Measurements from ENCODE around the gene ALK.

The ALK gene

GRCh38 chr2:29518646-29519337, 402.6 kb downstream of the ALK start:
- no peak for DNase-seq

DNA sequence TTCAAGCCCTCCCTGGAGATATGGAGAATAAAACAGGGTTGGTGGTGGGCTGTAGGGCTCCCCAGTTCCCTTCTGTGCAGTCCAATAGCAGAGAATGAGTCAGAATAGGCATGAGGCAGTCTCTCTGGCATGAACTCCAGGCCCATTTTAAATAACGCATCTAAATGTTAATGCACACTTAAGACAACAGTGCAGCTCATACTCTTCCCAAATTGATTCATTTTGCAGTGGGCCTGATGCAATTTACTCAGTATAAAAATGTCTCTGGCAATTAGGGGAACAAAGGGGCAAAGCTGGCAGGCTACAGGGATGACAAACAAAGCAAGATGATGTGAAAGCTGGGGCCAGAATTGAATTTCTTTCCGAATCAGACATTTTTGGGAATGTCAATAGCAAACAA, 403.4 kb downstream of the ALK start:
- DNase-seq = no peak

DNA sequence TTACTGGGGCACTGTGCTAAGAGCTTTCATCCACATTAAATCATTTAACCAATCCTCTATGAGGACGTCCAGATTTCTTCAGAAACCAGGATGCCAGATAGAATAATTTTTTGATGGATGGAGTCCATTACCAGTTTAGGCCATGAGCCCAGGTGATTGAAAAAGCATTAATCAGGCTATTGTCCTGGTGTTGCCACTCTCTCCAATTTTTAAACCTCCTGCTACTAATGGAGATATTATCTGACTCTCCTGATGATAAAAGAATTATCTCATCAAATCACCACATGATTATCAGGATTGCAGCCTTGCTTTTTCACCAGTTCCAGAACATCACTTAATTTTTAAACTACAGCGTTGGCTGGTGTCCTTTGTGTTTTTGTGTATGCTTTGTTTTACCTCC, 404.0 kb downstream of the ALK start:
- DNase-seq = no peak

DNA sequence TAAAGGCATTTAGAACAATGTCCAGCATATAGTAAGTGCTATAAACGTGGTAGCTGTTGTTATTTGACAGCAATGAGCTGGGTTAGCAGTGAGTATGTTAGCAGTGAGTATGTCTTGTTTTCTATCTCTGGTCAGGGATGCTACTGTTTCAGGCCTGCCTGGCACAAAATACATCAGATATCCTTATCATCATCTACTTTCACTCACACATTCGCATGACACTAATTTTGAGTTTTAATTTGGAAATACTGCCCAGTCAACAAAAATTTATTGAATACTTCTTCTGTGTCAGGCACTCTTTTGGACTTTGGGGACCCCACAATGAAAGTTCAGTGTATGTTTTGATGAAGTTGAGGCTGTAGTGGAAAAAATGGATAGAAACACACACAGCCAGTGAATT, 404.6 kb downstream of the ALK start:
- DNase-seq = no peak

- no peak for DNase-seq
Measured at GRCh38 chr2:29509878-29510277, 411.5 kb downstream of the ALK start.

DNA sequence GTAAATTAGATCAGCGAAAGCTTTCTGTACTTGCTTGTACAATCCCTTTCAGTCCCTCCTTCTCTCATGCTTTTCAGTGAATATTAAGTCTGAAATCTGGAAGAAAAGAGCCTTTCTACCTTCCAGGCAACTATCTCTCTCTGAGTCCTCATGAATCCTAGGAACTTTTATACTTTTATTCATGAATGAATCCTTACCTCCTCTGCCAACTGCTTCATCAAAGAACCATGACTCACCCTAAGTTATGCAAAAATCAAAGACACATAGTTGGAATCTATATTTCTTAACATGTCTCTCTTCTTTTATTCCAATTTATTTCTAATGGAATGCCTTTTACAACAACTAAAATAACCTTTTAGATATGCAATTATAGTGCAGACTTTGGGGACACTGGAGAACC, 412.0 kb downstream of the ALK start:
- no peak for DNase-seq

DNA sequence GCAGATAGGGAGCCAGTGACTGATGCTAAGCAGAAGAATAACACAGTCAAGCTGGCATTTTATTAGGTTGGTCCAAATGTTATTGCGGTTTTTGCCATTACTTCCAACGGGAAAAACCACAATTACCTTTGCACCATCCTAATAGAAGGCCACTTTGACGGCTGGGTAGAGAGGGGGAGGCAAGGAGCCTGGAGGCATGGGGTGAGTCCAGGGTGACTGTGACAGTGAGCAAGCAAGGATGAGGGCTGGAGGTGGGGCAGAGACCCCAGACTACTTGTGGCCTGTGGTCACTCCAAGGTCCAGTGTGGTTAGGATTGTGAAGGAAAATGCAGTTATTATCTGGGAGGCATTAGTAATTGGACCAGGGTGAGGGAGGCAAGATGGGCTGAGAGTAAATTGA, 416.6 kb downstream of the ALK start:
- DNase-seq = no peak

- no peak for DNase-seq
Measured at GRCh38 chr2:29502460-29502911, 418.9 kb downstream of the ALK start.

DNA sequence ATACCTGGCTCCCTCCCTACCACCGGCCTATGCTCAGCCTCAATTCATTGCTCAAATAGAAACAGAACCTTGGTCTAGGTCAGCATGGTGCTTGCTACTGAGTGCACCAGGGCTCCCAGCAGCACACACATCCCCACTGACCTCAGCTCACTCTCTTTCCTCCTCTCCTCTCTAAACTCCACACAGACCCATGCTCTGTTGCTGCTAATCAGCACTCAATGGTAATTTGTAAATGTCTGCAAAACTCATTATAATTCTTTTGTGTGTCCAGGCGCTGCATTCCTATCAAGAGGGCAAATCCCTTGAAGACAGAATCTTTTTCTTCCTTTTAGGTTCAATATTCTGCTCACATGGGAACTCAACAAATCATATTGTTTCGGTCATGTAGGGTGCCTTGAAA, 424.0 kb downstream of the ALK start:
- no peak for DNase-seq

DNA sequence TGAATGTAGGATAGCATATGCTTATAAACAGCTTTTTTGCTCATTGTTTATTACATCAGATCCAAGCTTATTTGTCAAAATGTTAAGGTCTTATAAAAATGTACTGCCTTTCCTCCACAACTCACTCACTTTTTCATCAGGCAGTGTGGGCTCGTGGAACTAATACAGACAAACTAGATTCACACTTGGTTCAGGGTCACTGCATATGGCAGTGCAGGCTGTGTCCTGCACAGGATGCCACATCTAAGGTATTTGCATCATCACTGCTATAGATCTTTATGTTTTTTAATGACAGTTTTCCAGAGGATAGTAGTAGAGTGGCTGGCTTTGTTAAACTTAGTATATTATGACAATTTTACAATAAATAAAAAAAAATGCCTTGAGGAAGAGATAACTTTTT, 425.2 kb downstream of the ALK start:
- DNase-seq = no peak

DNA sequence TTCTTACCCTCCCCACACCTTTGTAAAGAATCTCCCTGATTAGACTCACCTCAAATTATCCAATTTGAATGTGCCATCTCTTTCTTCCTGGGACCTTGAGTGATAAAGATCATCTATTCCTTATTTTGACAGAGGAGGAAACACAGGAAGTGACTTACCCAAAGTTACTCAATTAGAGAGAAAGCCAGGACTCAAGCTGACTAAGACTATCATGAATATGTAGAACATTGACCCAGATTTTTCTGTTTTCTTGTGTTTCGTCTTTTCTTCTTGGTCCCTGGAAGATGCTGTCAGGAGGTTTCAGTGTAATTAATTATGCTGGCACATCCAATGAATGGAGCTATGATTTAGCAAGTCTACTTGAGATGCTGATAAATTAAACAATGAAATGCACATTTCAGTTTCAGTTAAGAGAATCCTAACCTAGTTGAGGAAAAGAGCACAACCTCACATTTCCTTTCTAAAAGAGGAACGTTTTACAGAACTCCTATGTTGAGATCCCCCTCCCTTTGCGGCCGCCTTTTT, 425.8 kb downstream of the ALK start:
- DNase-seq = no peak

- no peak for DNase-seq
Measured at GRCh38 chr2:29495068-29495467, 426.3 kb downstream of the ALK start.

- no peak for DNase-seq
Measured at GRCh38 chr2:29492701-29493100, 428.7 kb downstream of the ALK start.

- DNase-seq = no peak
Measured at GRCh38 chr2:29490045-29490444, 431.3 kb downstream of the ALK start.

- DNase-seq = no peak
Measured at GRCh38 chr2:29489568-29489967, 431.8 kb downstream of the ALK start.

GRCh38 chr2:29487967-29488555, 433.3 kb downstream of the ALK start:
- no peak for DNase-seq

DNA sequence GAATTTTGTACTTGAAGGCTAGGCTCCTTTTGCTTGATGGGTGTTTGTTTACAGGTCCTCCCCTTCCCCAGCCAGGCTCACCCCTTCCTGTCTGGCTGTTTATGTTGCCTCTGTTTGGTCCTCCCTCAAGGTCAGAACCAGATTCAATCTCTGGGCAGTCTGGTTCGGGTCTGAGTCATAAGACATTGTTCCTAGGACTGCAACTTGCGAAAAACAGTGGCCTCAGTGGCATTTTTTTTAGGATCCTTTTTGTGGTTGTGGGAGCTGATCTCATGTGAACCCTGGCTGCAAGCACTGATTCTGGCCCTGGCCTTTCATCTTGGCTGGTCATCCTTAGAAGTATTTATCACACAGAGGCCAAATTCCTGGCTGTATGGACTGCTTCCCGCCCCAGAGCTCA, 435.8 kb downstream of the ALK start:
- no peak for DNase-seq

GRCh38 chr2:29485117-29485516, 436.3 kb downstream of the ALK start:
- DNase-seq = no peak

- no peak for DNase-seq
Measured at GRCh38 chr2:29482867-29483266, 438.5 kb downstream of the ALK start.

DNA sequence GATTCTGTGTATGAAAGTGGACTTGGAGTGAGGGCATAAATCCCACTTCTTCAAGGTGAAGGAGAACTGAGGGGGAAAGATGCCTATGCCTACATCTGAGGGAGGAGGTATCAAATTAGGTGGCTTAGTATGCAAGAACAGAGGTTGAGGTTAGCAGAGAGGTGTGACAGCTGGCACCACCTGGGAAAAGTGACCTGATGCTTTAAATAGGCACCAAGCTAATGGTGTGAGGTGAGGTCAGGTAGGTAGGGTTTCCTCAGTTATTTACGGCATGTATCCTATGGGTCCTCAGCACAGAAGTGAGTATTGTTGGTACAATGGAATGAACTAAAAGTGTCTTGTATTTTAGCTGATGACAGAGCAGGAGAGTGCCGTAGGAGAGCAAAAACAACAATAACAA, 439.0 kb downstream of the ALK start:
- DNase-seq = no peak

- no peak for DNase-seq
Measured at GRCh38 chr2:29481313-29481712, 440.1 kb downstream of the ALK start.

GRCh38 chr2:29480426-29480825, 441.0 kb downstream of the ALK start:
- no peak for DNase-seq

- DNase-seq = no peak
Measured at GRCh38 chr2:29479401-29479800, 442.0 kb downstream of the ALK start.

- no peak for DNase-seq
Measured at GRCh38 chr2:29478641-29479040, 442.7 kb downstream of the ALK start.

DNA sequence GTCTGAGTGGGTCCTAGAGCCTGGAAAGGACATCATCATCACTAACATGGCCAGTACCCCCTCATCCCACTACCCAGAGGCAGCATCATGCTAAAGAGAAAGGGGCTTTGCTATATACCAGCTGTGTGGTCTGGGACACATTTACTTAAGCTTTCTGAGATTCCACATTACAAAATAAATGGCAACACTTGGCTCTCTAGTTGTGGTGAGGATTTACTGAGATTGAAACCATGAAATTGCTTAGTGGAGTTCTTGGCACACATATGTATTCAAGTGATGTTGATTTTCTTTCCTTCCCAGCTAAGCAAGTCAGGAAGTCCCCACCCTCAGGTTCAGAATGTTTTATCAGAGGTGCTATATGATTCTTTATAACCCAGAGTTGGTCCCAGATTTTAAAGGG, 444.2 kb downstream of the ALK start:
- no peak for DNase-seq

Data from NCI-H748 treated with DMSO at 0.1 percent for 48 hours (cell line).